ENCODE results near the gene EYS.

GRCh38 chr6:64622944-64623343, 1084.1 kb downstream of the EYS start:
- TF ChIP-seq CTCF (IDR thresholded peaks at IDR 0.05; ENCODE audit: low read depth, low read length, poor library complexity, severe bottlenecking) (no peak), EZH2phosphoT487 (IDR thresholded peaks at IDR 0.05; ENCODE audit: borderline replicate concordance, low read length) (no peak)
